Kidney (tissue), 14 donors: ENCODE data around the gene ACKR2. TPM values are rescaled to one million over a fixed set of nuclear protein-coding genes. Genes with fewer than 3 reads are reported as not detected.

Source experiments
- DNase-seq, 5 donors: peaks; one replicate each; pipeline ENCODE4 v3.0.0-alpha.2; 2013 to 2020
- FAIRE-seq: peaks from 2 replicates; lab custom pipeline; 2012; peaks lifted over from hg19 to GRCh38; lab: Jason Lieb, UNC
- H3K27ac ChIP-seq, 2 donors: one replicate each; pipeline ENCODE4 v1.7.0; 2013; ENCODE audit warnings: low read depth in 2 of 2, low read length in 2 of 2, inconsistent platforms in 1 of 2
- H3K27me3 ChIP-seq: one replicate; pipeline ENCODE4 v1.7.1; 2013; ENCODE audit warnings: low read length, inconsistent platforms; ENCODE audit not compliant: control insufficient read depth, insufficient read depth
- H3K36me3 ChIP-seq, 3 donors: one replicate each; pipeline versions ENCODE4 v1.7.0 to v1.7.1; 2013; ENCODE audit warnings: low read length in 3 of 3, control low read depth in 1 of 3, inconsistent platforms in 1 of 3; ENCODE audit not compliant: insufficient read depth in 3 of 3, control insufficient read depth in 2 of 3
- H3K4me1 ChIP-seq, 3 donors: one replicate each; pipeline versions ENCODE4 v1.7.0 to v1.7.1; 2013; ENCODE audit warnings: low read length in 3 of 3, inconsistent platforms in 1 of 3, low read depth in 1 of 3; ENCODE audit not compliant: control insufficient read depth in 2 of 3, insufficient read depth in 2 of 3
- H3K4me3 ChIP-seq, 3 donors: one replicate each; pipeline versions ENCODE4 v1.7.0 to v1.8.1; 2013; ENCODE audit warnings: low read length in 3 of 3, control low read depth in 1 of 3, inconsistent platforms in 1 of 3
- H3K9ac ChIP-seq, 3 donors: one replicate each; pipeline versions ENCODE4 v1.7.0 to v1.7.1; 2013; ENCODE audit warnings: low read length in 3 of 3, control low read depth in 1 of 3, inconsistent platforms in 1 of 3
- H3K9me3 ChIP-seq, 3 donors: one replicate each; pipeline versions ENCODE4 v1.7.0 to v1.7.1; 2013; ENCODE audit warnings: low read length in 3 of 3, control low read depth in 1 of 3, inconsistent platforms in 1 of 3; ENCODE audit not compliant: control insufficient read depth in 2 of 3, insufficient read depth in 1 of 3
- CTCF ChIP-seq: IDR thresholded peaks from 3 replicates; pipeline ENCODE4 v1.5.1; 2012; ENCODE audit warnings: mild to moderate bottlenecking, moderate library complexity, borderline replicate concordance; ENCODE audit not compliant: insufficient read depth; ENCODE audit errors: extremely low read depth
- intact Hi-C: fragments of 100-400 bp; cut with DNase I; formaldehyde crosslinking; loops from one replicate; pipeline ENCODE4 v1.11.1; 2022
- polyA plus RNA-seq: library from polyadenylated mRNA; stranded (reverse); fragments of 350-450 nt; fragmentation: Illumina TruSeq; extraction: RNeasy Lipid Tissue Mini Kit (QIAGEN cat#74804); gene quantifications from one replicate; pipeline ENCODE4 v1.2.3, GENCODE V29; 2014; ENCODE audit warnings: low read depth, low replicate concordance; ENCODE audit not compliant: insufficient read depth
- total RNA-seq: library from RNA; stranded (reverse); fragmentation: NEBNext Ultra II Directional; extraction: Animal tissue kit (Norgen Biotek cat#: 25700); gene quantifications from one replicate; pipeline ENCODE4 v1.2.1, GENCODE V29; 2021
- donor health status: control.
- donor health status: control.
- donor health status: control.
- donor health status: control.
- donor health status: control.
- donor health status: DM: yes; HTN: yes; CAD: no.
- donor health status: Normal renal cell carcinoma (clear cell type).

Gene ACKR2
- total and polyA plus RNA-seq, 2 donors from 2014 or later, result 0.86 to 8.9 TPM

GRCh38 chr3:42853739-42854302 lies 44.6 kb downstream of the ACKR2 start:
- intact Hi-C loops, result no loop called here
- peaks cover 0 to 2% (median 0%) of the 10 kb centered on the region in 3 donors for H3K4me1 ChIP-seq
- no peak for TF ChIP-seq CTCF
- H3K9ac ChIP-seq, result no peak overlapping the region
- no peaks in the 10 kb centered on the region for H3K9me3 ChIP-seq
- no peak overlapping the region for H3K4me3 ChIP-seq
- no peak overlapping the region for H3K27ac ChIP-seq
- no peaks in the 10 kb centered on the region for H3K36me3 ChIP-seq
- H3K27me3 ChIP-seq, result no peaks in the 10 kb centered on the region
- no peak for FAIRE-seq
- DNase-seq, result peak in 4 of 5 donors; percentile 41 to 60 (median 50)

GRCh38 chr3:42855219-42855546 lies 45.9 kb downstream of the ACKR2 start:
- no peak overlapping the region for H3K4me3 ChIP-seq
- H3K27ac ChIP-seq, result no peak overlapping the region
- intact Hi-C loops, result no loop called here
- FAIRE-seq (no peak), DNase-seq (no peak)
- no peaks in the 10 kb centered on the region for H3K36me3 ChIP-seq
- H3K9ac ChIP-seq, result no peak overlapping the region
- H3K4me1 ChIP-seq, result peaks cover 0 to 2% (median 0%) of the 10 kb centered on the region in 3 donors
- no peak for TF ChIP-seq CTCF
- no peaks in the 10 kb centered on the region for H3K27me3 ChIP-seq
- H3K9me3 ChIP-seq, result no peaks in the 10 kb centered on the region

DNA sequence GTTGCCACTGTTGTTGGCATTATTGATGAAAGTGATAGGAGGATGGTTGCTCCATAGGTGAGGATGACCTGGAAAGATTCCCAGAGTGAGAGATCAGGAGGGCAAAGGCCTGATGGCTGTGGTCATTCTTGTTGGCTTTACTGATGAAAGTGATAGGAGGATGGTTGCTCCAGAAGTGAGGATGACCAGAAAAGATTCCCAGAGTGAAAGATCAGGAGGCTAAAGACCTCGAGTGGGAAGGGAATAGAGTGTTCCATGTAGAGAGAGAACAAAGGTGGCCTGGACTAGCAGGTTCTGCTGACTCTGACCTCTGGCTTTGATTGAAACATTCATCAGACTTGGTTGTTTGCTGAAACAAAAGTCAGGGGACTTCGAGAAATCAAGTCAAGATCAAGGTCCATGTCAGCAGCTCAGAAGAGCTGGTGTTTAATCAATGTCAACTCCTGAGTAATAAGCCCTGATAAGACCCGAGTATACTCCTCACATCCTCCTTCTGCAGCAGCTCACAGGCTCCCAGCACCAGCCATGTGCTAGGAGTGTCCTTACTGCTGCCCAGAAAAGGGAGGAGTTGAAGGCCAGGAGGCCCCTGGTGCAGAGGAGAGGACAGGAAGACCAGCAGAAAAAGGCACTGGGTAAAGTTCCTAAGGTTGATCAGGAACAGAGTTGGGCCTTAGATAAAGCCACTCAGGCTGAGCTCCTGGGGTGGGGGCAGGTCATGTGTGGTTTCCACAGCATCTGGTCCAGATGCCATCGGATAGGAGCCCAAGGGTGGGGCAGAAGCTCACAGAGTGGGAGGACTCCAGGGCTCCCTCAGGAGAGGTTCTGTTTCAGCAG lies 46.5 kb downstream of the ACKR2 start:
- FAIRE-seq, result no peak
- Histone ChIP-seq H3K27me3 (no peaks in the 10 kb centered on the region), H3K27ac (no peak overlapping the region), H3K36me3 (no peaks in the 10 kb centered on the region), H3K4me1 (peaks cover 0 to 2% (median 0%) of the 10 kb centered on the region in 3 donors), H3K4me3 (no peak overlapping the region), H3K9me3 (no peaks in the 10 kb centered on the region), H3K9ac (no peak overlapping the region)
- no peak for TF ChIP-seq CTCF
- DNase-seq, result peak in 1 of 5 donors; percentile 9
- intact Hi-C loops, result no loop called here
